Measurements from ENCODE around the gene OR2H1. TPM values are rescaled to one million over a fixed set of nuclear protein-coding genes. Genes with fewer than 3 reads are reported as not detected.

Gene OR2H1
- polyA plus RNA-seq, 3 donors = not detected

- H3K4me1 Mint-ChIP-seq = no peaks in the 10 kb centered on the region
- Histone ChIP-seq H3K9me3 (replicated peaks in 1 of 2; ENCODE audit: control insufficient read depth in 1 of 2, insufficient read depth in 1 of 2, low read length in 2 of 2) (no peaks in the 10 kb centered on the region), H3K4me2 (replicated peaks; ENCODE audit: extremely low read depth, low read length, poor library complexity, severe bottlenecking) (no peak overlapping the region), H3K27me3 (ENCODE audit: control insufficient read depth in 2 of 2, insufficient read depth in 2 of 2, low read length in 2 of 2) (no peaks in the 10 kb centered on the region), H3K9ac (ENCODE audit: insufficient read depth, low read length, poor library complexity, severe bottlenecking) (no peak overlapping the region), H4K20me1 (ENCODE audit: insufficient read depth, low read length) (no peaks in the 10 kb centered on the region), H3K4me1 (ENCODE audit: control insufficient read depth in 1 of 2, insufficient read depth in 2 of 2, low read length in 2 of 2) (no peaks in the 10 kb centered on the region), H3K4me3 (replicated peaks in 1 of 3; ENCODE audit: low read depth in 2 of 3, low read length in 3 of 3) (no peak overlapping the region), H3K27ac (ENCODE audit: low read depth in 1 of 2, low read length in 2 of 2) (no peak overlapping the region), H3K36me3 (replicated peaks in 1 of 2; ENCODE audit: control insufficient read depth in 1 of 2, insufficient read depth in 2 of 2, low read length in 2 of 2) (no peaks in the 10 kb centered on the region), H2AFZ (ENCODE audit: insufficient read depth, low read depth, low read length, poor library complexity, severe bottlenecking) (no peak overlapping the region), H3K79me2 (ENCODE audit: insufficient read depth, low read length) (no peaks in the 10 kb centered on the region)
- no peaks in the 10 kb centered on the region for H3K36me3 Mint-ChIP-seq
- no peak for DNase-seq
- TF ChIP-seq, protein P1, sequence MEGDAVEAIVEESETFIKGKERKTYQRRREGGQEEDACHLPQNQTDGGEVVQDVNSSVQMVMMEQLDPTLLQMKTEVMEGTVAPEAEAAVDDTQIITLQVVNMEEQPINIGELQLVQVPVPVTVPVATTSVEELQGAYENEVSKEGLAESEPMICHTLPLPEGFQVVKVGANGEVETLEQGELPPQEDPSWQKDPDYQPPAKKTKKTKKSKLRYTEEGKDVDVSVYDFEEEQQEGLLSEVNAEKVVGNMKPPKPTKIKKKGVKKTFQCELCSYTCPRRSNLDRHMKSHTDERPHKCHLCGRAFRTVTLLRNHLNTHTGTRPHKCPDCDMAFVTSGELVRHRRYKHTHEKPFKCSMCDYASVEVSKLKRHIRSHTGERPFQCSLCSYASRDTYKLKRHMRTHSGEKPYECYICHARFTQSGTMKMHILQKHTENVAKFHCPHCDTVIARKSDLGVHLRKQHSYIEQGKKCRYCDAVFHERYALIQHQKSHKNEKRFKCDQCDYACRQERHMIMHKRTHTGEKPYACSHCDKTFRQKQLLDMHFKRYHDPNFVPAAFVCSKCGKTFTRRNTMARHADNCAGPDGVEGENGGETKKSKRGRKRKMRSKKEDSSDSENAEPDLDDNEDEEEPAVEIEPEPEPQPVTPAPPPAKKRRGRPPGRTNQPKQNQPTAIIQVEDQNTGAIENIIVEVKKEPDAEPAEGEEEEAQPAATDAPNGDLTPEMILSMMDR (IDR thresholded peaks at IDR 0.05) = no peak
- no peak overlapping the region for H3K4me3 Mint-ChIP-seq
- peaks cover 0 to 9% (median 9%) of the 10 kb centered on the region in 3 donors for H3K27me3 Mint-ChIP-seq (ENCODE audit: low read depth in 3 of 3)
- H3K9me3 Mint-ChIP-seq = peaks cover 0 to 1% (median 0%) of the 10 kb centered on the region in 7 donors
- no peak overlapping the region for H3K27ac Mint-ChIP-seq
- intact Hi-C loops (cut with micrococcal nuclease) = no loop called here
- 100% methylated on average over 2 of the region's 3 CpGs for WGBS (ENCODE audit: insufficient coverage)
These were observed 45.2 kb downstream of the OR2H1 start for GRCh38 chr6:29502181-29502580.

DNA sequence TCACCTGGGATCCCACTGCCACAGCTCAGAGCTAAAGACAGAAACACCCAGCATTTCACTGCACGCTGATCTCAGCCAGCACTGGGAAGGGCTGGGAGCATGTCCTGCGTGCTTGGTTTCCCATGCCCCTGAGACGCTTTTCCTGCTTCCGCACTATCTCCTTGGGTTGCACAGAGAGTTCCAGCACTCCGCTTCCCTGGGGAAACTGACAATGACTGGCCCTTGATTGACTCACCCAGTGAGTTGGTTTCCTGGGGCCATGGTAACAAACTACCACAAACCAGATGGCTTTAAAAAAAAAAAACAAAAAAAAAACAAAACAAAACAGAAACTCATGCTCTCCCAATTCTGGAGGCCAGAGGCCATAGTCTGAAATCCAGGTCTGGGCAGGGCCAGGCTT lies 45.6 kb downstream of the OR2H1 start:
- H3K9me3 ChIP-seq (replicated peaks in 1 of 2; ENCODE audit: control insufficient read depth in 1 of 2, insufficient read depth in 1 of 2, low read length in 2 of 2) = no peaks in the 10 kb centered on the region
- no peaks in the 10 kb centered on the region for H3K27me3 ChIP-seq (ENCODE audit: control insufficient read depth in 2 of 2, insufficient read depth in 2 of 2, low read length in 2 of 2)
- H3K9ac ChIP-seq (ENCODE audit: insufficient read depth, low read length, poor library complexity, severe bottlenecking) = no peak overlapping the region
- 93% methylated on average over 5 of the region's 5 CpGs for WGBS (ENCODE audit: insufficient coverage)
- no peak overlapping the region for H3K4me2 ChIP-seq (replicated peaks; ENCODE audit: extremely low read depth, low read length, poor library complexity, severe bottlenecking)
- no peaks in the 10 kb centered on the region for H4K20me1 ChIP-seq (ENCODE audit: insufficient read depth, low read length)
- Mint-ChIP-seq H3K9me3 (peaks cover 0 to 1% (median 0%) of the 10 kb centered on the region in 7 donors), H3K27me3 (ENCODE audit: low read depth in 3 of 3) (peaks cover 0 to 9% (median 7%) of the 10 kb centered on the region in 3 donors), H3K36me3 (no peaks in the 10 kb centered on the region), H3K4me1 (no peaks in the 10 kb centered on the region), H3K4me3 (no peak overlapping the region), H3K27ac (no peak overlapping the region)
- H3K79me2 ChIP-seq (ENCODE audit: insufficient read depth, low read length) = no peaks in the 10 kb centered on the region
- H3K27ac ChIP-seq (ENCODE audit: low read depth in 1 of 2, low read length in 2 of 2) = no peak overlapping the region
- H2AFZ ChIP-seq (ENCODE audit: insufficient read depth, low read depth, low read length, poor library complexity, severe bottlenecking) = no peak overlapping the region
- no peaks in the 10 kb centered on the region for H3K4me1 ChIP-seq (ENCODE audit: control insufficient read depth in 1 of 2, insufficient read depth in 2 of 2, low read length in 2 of 2)
- intact Hi-C loops (cut with micrococcal nuclease) = no loop called here
- DNase-seq = no peak
- H3K4me3 ChIP-seq (replicated peaks in 1 of 3; ENCODE audit: low read depth in 2 of 3, low read length in 3 of 3) = no peak overlapping the region
- TF ChIP-seq, protein P1 (IDR thresholded peaks at IDR 0.05) = no peak
- H3K36me3 ChIP-seq (replicated peaks in 1 of 2; ENCODE audit: control insufficient read depth in 1 of 2, insufficient read depth in 2 of 2, low read length in 2 of 2) = no peaks in the 10 kb centered on the region
